ENCODE results near the gene HNF1A.

HNF1A gene

GRCh38 chr12:121022713-121023112 is 44.4 kb downstream of the HNF1A start:
- TF ChIP-seq CTCF (IDR thresholded peaks at IDR 0.05; ENCODE audit: insufficient read depth, low read length, poor library complexity, severe bottlenecking) = no peak
- no peak for TF ChIP-seq EZH2phosphoT487 (conservative IDR thresholded peaks at IDR 0.05; ENCODE audit: low read length)
- Histone ChIP-seq H3K9me3 (ENCODE audit: insufficient read depth, low read length) (no peaks in the 10 kb centered on the region), H3K27me3 (ENCODE audit: low read length) (no peaks in the 10 kb centered on the region)

GRCh38 chr12:121023799-121024198 is 45.5 kb downstream of the HNF1A start:
- H3K9me3 ChIP-seq (ENCODE audit: insufficient read depth, low read length) = no peaks in the 10 kb centered on the region
- no peaks in the 10 kb centered on the region for H3K27me3 ChIP-seq (ENCODE audit: low read length)
- no peak overlapping the region for H3K4me3 ChIP-seq (ENCODE audit: insufficient read depth, low read length, poor library complexity, severe bottlenecking)
- H3K9me2 ChIP-seq (replicated peaks; ENCODE audit: insufficient read depth, low read length) = no peaks in the 10 kb centered on the region
- no peak overlapping the region for H3K27ac ChIP-seq (ENCODE audit: low read depth, low read length)
- no peak overlapping the region for H2AFZ ChIP-seq (ENCODE audit: low read depth, low read length, severe bottlenecking)
- H3K79me2 ChIP-seq (ENCODE audit: insufficient read depth, low read length) = no peaks in the 10 kb centered on the region
- H4K20me1 ChIP-seq (ENCODE audit: low read depth, low read length) = no peaks in the 10 kb centered on the region
- H3K36me3 ChIP-seq (ENCODE audit: low read length) = no peaks in the 10 kb centered on the region
- no peak overlapping the region for H3K4me2 ChIP-seq (ENCODE audit: low read depth, low read length, poor library complexity, severe bottlenecking)
- H3F3A ChIP-seq (ENCODE audit: insufficient read depth) = no peaks in the 10 kb centered on the region
- H3K9ac ChIP-seq (ENCODE audit: low read length) = no peak overlapping the region
- TF ChIP-seq CTCF (IDR thresholded peaks at IDR 0.05; ENCODE audit: insufficient read depth, low read length, poor library complexity, severe bottlenecking) (no peak), EZH2phosphoT487 (conservative IDR thresholded peaks at IDR 0.05; ENCODE audit: low read length) (no peak)

More at GRCh38 chr12:121022713-121023112, 44.4 kb downstream of the HNF1A start:
- H3K4me3 ChIP-seq (ENCODE audit: insufficient read depth, low read length, poor library complexity, severe bottlenecking) = no peak overlapping the region
- no peaks in the 10 kb centered on the region for H3K36me3 ChIP-seq (ENCODE audit: low read length)
- no peak overlapping the region for H3K9ac ChIP-seq (ENCODE audit: low read length)
- H3F3A ChIP-seq (ENCODE audit: insufficient read depth) = no peaks in the 10 kb centered on the region
- H3K27ac ChIP-seq (ENCODE audit: low read depth, low read length) = no peak overlapping the region
- no peak overlapping the region for H2AFZ ChIP-seq (ENCODE audit: low read depth, low read length, severe bottlenecking)
- no peak overlapping the region for H3K4me2 ChIP-seq (ENCODE audit: low read depth, low read length, poor library complexity, severe bottlenecking)
- no peaks in the 10 kb centered on the region for H4K20me1 ChIP-seq (ENCODE audit: low read depth, low read length)
- H3K79me2 ChIP-seq (ENCODE audit: insufficient read depth, low read length) = no peaks in the 10 kb centered on the region
- no peaks in the 10 kb centered on the region for H3K9me2 ChIP-seq (replicated peaks; ENCODE audit: insufficient read depth, low read length)

GRCh38 chr12:121025442-121026226 is 47.3 kb downstream of the HNF1A start:
- no peak overlapping the region for H3K4me2 ChIP-seq (ENCODE audit: low read depth, low read length, poor library complexity, severe bottlenecking)
- no peak overlapping the region for H2AFZ ChIP-seq (ENCODE audit: low read depth, low read length, severe bottlenecking)
- H3K9me3 ChIP-seq (ENCODE audit: insufficient read depth, low read length) = no peaks in the 10 kb centered on the region
- no peaks in the 10 kb centered on the region for H3K27me3 ChIP-seq (ENCODE audit: low read length)
- H3K4me3 ChIP-seq (ENCODE audit: insufficient read depth, low read length, poor library complexity, severe bottlenecking) = no peak overlapping the region
- no peaks in the 10 kb centered on the region for H3K79me2 ChIP-seq (ENCODE audit: insufficient read depth, low read length)
- no peak overlapping the region for H3K9ac ChIP-seq (ENCODE audit: low read length)
- H3K9me2 ChIP-seq (replicated peaks; ENCODE audit: insufficient read depth, low read length) = no peaks in the 10 kb centered on the region
- H4K20me1 ChIP-seq (ENCODE audit: low read depth, low read length) = no peaks in the 10 kb centered on the region
- no peak overlapping the region for H3K27ac ChIP-seq (ENCODE audit: low read depth, low read length)
- no peaks in the 10 kb centered on the region for H3K36me3 ChIP-seq (ENCODE audit: low read length)
- no peaks in the 10 kb centered on the region for H3F3A ChIP-seq (ENCODE audit: insufficient read depth)
- TF ChIP-seq EZH2phosphoT487 (conservative IDR thresholded peaks at IDR 0.05; ENCODE audit: low read length) (no peak), CTCF (IDR thresholded peaks at IDR 0.05; ENCODE audit: insufficient read depth, low read length, poor library complexity, severe bottlenecking) (no peak)
